ENCODE measurements around the gene RPN1.

RPN1 gene

GRCh38 chr3:128617557-128618397 is 32.8 kb downstream of the RPN1 start:
- Histone ChIP-seq H3K36me3 (ENCODE audit: control insufficient read depth, insufficient read depth, low read length) (no peaks in the 10 kb centered on the region), H3K9ac (peak overlapping the region; percentile 86), H3K27me3 (ENCODE audit: control insufficient read depth, insufficient read depth, low read length) (no peaks in the 10 kb centered on the region), H3K79me2 (peaks cover 14% of the 10 kb centered on the region), H3K4me3 (ENCODE audit: low read depth, low read length) (peak overlapping the region; percentile 89), H3K27ac (peak overlapping the region; percentile 70), H3K9me3 (ENCODE audit: control insufficient read depth, low read length) (no peaks in the 10 kb centered on the region), H3K4me1 (peaks cover 4% of the 10 kb centered on the region), H2AFZ (peak overlapping the region; percentile 99), H3K4me2 (ENCODE audit: low read length) (peak overlapping the region; percentile 85)
- peak; percentile 94 for TF ChIP-seq CTCF (IDR thresholded peaks at IDR 0.05)

- Histone ChIP-seq H3K27me3 (ENCODE audit: control insufficient read depth, insufficient read depth, low read length) (no peaks in the 10 kb centered on the region), H3K4me2 (ENCODE audit: low read length) (peak overlapping the region; percentile 66), H3K9ac (no peak overlapping the region), H3K4me3 (ENCODE audit: low read depth, low read length) (peak overlapping the region; percentile 89), H3K27ac (peak overlapping the region; percentile 70), H3K4me1 (peaks cover 4% of the 10 kb centered on the region), H3K79me2 (peaks cover 13% of the 10 kb centered on the region), H2AFZ (peak overlapping the region; percentile 99), H3K9me3 (ENCODE audit: control insufficient read depth, low read length) (no peaks in the 10 kb centered on the region), H3K36me3 (ENCODE audit: control insufficient read depth, insufficient read depth, low read length) (no peaks in the 10 kb centered on the region)
- TF ChIP-seq CTCF (IDR thresholded peaks at IDR 0.05) = no peak
These were observed 33.4 kb downstream of the RPN1 start for GRCh38 chr3:128617270-128617556.

GRCh38 chr3:128616516-128617269 is 33.9 kb downstream of the RPN1 start:
- Histone ChIP-seq H3K9me3 (ENCODE audit: control insufficient read depth, low read length) (no peaks in the 10 kb centered on the region), H3K4me2 (ENCODE audit: low read length) (peak overlapping the region; percentile 66), H3K9ac (no peak overlapping the region), H3K79me2 (peaks cover 8% of the 10 kb centered on the region), H2AFZ (peak overlapping the region; percentile 99), H3K27ac (no peak overlapping the region), H3K4me3 (ENCODE audit: low read depth, low read length) (no peak overlapping the region), H3K4me1 (peaks cover 4% of the 10 kb centered on the region), H3K36me3 (ENCODE audit: control insufficient read depth, insufficient read depth, low read length) (no peaks in the 10 kb centered on the region), H3K27me3 (ENCODE audit: control insufficient read depth, insufficient read depth, low read length) (no peaks in the 10 kb centered on the region)
- no peak for TF ChIP-seq CTCF (IDR thresholded peaks at IDR 0.05)

GRCh38 chr3:128614076-128614475 is 36.5 kb downstream of the RPN1 start:
- Histone ChIP-seq H3K79me2 (no peaks in the 10 kb centered on the region), H3K4me2 (ENCODE audit: low read length) (no peak overlapping the region), H2AFZ (no peak overlapping the region), H3K27me3 (ENCODE audit: control insufficient read depth, insufficient read depth, low read length) (no peaks in the 10 kb centered on the region), H3K27ac (no peak overlapping the region), H3K4me3 (ENCODE audit: low read depth, low read length) (no peak overlapping the region), H3K4me1 (peaks cover 10% of the 10 kb centered on the region), H3K36me3 (ENCODE audit: control insufficient read depth, insufficient read depth, low read length) (no peaks in the 10 kb centered on the region), H3K9me3 (ENCODE audit: control insufficient read depth, low read length) (no peaks in the 10 kb centered on the region), H3K9ac (no peak overlapping the region)
- TF ChIP-seq CTCF (IDR thresholded peaks at IDR 0.05) = no peak
